Heart right ventricle (tissue), 16 donors: ENCODE results near the gene ASMTL. TPM values are rescaled to one million over a fixed set of nuclear protein-coding genes. Genes with fewer than 3 reads are reported as not detected.

Experiments
- ATAC-seq, 8 donors: fragments of 200-7000 bp; cut with Tn5 transposase; one replicate each; pipeline ENCODE4 v1.9.1; 2020; ENCODE audit warnings: mild to moderate bottlenecking in 8 of 8, moderate library complexity in 8 of 8, moderate number of reproducible peaks in 1 of 8
- DNase-seq, 2 donors: peaks; one replicate each; pipeline ENCODE4 v3.0.0-alpha.2; 2020
- H3K27ac ChIP-seq, 10 donors: fragments of 200-600 bp; sonication (generic) in 2 of 10; one replicate each; pipeline versions ENCODE4 v1.5.0 to v1.8.0; 2020 to 2022; ENCODE audit warnings: mild to moderate bottlenecking in 3 of 10
- H3K27me3 ChIP-seq, 7 donors: fragments of 200-600 bp; one replicate each; pipeline ENCODE4 v1.8.0; 2021 to 2022; ENCODE audit warnings: mild to moderate bottlenecking in 2 of 7
- H3K36me3 ChIP-seq, 9 donors: fragments of 200-600 bp; sonication (generic) in 1 of 9; one replicate each; pipeline versions ENCODE4 v1.5.0 to v1.8.0; 2020 to 2022; ENCODE audit warnings: mild to moderate bottlenecking in 2 of 9
- H3K4me1 ChIP-seq, 9 donors: fragments of 200-600 bp; sonication (generic) in 1 of 9; one replicate each; pipeline versions ENCODE4 v1.5.0 to v1.8.0; 2020 to 2022; ENCODE audit warnings: mild to moderate bottlenecking in 4 of 9
- H3K4me3 ChIP-seq, 10 donors: fragments of 200-600 bp; sonication (generic) in 2 of 10; one replicate each; pipeline versions ENCODE4 v1.5.0 to v1.8.0; 2020 to 2022; ENCODE audit warnings: mild to moderate bottlenecking in 7 of 10, moderate library complexity in 2 of 10
- H3K9me3 ChIP-seq, 11 donors: fragments of 200-600 bp in 10 of 11; sonication (generic) in 2 of 11; one replicate each; pipeline versions ENCODE4 v1.5.0 to v1.8.0; 2013 to 2022; ENCODE audit warnings: mild to moderate bottlenecking in 2 of 11, control low read depth in 1 of 11, moderate library complexity in 1 of 11
- CTCF ChIP-seq, 9 donors: fragments of 200-600 bp; sonication (generic) in 2 of 9; IDR thresholded peaks; one replicate each; pipeline versions ENCODE4 v1.5.0 to v1.8.0; 2021 to 2022; ENCODE audit warnings: antibody characterized with exemption in 9 of 9, mild to moderate bottlenecking in 5 of 9, moderate library complexity in 1 of 9
- WGBS, 2 donors: extraction: QIAGEN DNeasy Blood & Tissue Kit; methylation state at CpG; one replicate each; pipeline ENCODE4 v1.1.7; 2013; ENCODE audit warnings: inconsistent platforms in 1 of 2; 5-methylcytosine and 5-hydroxymethylcytosine counted together
- intact Hi-C, 10 donors: fragments of 100-400 bp; cut with DNase I; formaldehyde crosslinking; loops; one replicate each; pipeline versions ENCODE4 v1.11.1 to v1.14.2; 2022
- polyA plus RNA-seq, 2 donors: library from polyadenylated mRNA; stranded (reverse); fragments of 200-250 nt; gene quantifications; one replicate each; pipeline ENCODE4 v1.2.3, GENCODE V29; 2013
- total RNA-seq, 10 donors: library from RNA; stranded (reverse); fragmentation: NEBNext Ultra II Directional in 3 of 10; extraction: Animal tissue kit (Norgen Biotek cat#: 25700) in 3 of 10; gene quantifications; one replicate each; pipeline versions ENCODE4 v1.2.1 to v1.2.4, GENCODE V29; 2021 to 2023
- donor health status: Arrhythmogenic right ventricular cardiomyopathy.
- donor health status: ischemic (EF 13 %, LVEDD 7.1; RV severe dilation, severe dysfunction).
- donor health status: healthy with polysubstance abuse.
- donor health status: DM: no; HTN: yes; CAD: no.
- donor health status: DM: no; HTN: no; CAD: no.
- donor health status: ischemic (EF 25% LVEDD 6.9; RV normal size, moderate dysfunction).
- donor health status: ischemic (EF 25% LVEDD 5.7; RV mildly dilated, moderate dysfunction).
- donor health status: healthy.
- donor health status: DM: yes; HTN: yes; CAD: no.
- donor health status: Ischemic cardiomyopathy.
- donor health status: ischemic (EF 35%, LVEDD 5.7; RV mildly dilated, moderate dysfunction).
- donor health status: nonischemic (EF 11% LVEDD 7.7; RV severe dilation, severe dysfunction).
- donor health status: DM: yes; HTN: yes; CAD: no.
- donor health status: PGD.
- donor health status: ischemic (EF 29% LVEDD 5.4; RV normal size, mild dysfunction).
- donor health status: nonischemic (EF 23%, LVEDD 6.1; RV moderate dilation, normal function).

The ASMTL gene
- total and polyA plus RNA-seq, 12 donors: 16.6 to 50.6 (median 38.3) TPM

GRCh38 chrX:1480082-1480785 lies 27.5 kb upstream of the ASMTL start:
- H3K27me3 ChIP-seq: peaks cover 0 to 7% (median 0%) of the 10 kb centered on the region in 7 donors
- H3K36me3 ChIP-seq: no peaks in the 10 kb centered on the region
- 74 to 76% methylated on average over 7 to 8 of the region's 8 CpGs for WGBS, 2 donors
- DNase-seq: peak in 1 of 2 donors; percentile 0
- intact Hi-C loops: no loop called here
- peak overlapping the region in 4 of 10 donors; percentile 72 to 91 (median 78) for H3K27ac ChIP-seq
- peaks cover 0 to 48% (median 9%) of the 10 kb centered on the region in 9 donors for H3K4me1 ChIP-seq
- no peak for TF ChIP-seq CTCF (IDR thresholded peaks at IDR 0.05)
- ATAC-seq: no peak
- H3K4me3 ChIP-seq: no peak overlapping the region
- H3K9me3 ChIP-seq: peaks cover 0 to 24% (median 3%) of the 10 kb centered on the region in 11 donors

GRCh38 chrX:1477801-1478458 lies 25.2 kb upstream of the ASMTL start:
- intact Hi-C loops: no loop called here
- TF ChIP-seq CTCF (IDR thresholded peaks at IDR 0.05): no peak

GRCh38 chrX:1477229-1477628 lies 24.5 kb upstream of the ASMTL start:
- Histone ChIP-seq H3K4me1 (peaks cover 0 to 24% (median 9%) of the 10 kb centered on the region in 9 donors), H3K27ac (no peak overlapping the region), H3K27me3 (no peaks in the 10 kb centered on the region), H3K4me3 (no peak overlapping the region), H3K36me3 (no peaks in the 10 kb centered on the region), H3K9me3 (peaks cover 0 to 24% (median 3%) of the 10 kb centered on the region in 11 donors)
- WGBS, 2 donors: 47 to 74% methylated on average over 3 of the region's 3 CpGs
- DNase-seq: no peak
- intact Hi-C loops: no loop called here
- TF ChIP-seq CTCF (IDR thresholded peaks at IDR 0.05): no peak
- no peak for ATAC-seq

More at GRCh38 chrX:1477801-1478458, 25.2 kb upstream of the ASMTL start:
- DNase-seq: no peak
- H3K9me3 ChIP-seq: peaks cover 0 to 24% (median 3%) of the 10 kb centered on the region in 11 donors
- no peaks in the 10 kb centered on the region for H3K36me3 ChIP-seq
- ATAC-seq: no peak
- no peak overlapping the region for H3K27ac ChIP-seq
- no peak overlapping the region for H3K4me3 ChIP-seq
- peaks cover 0 to 26% (median 9%) of the 10 kb centered on the region in 9 donors for H3K4me1 ChIP-seq
- no peaks in the 10 kb centered on the region for H3K27me3 ChIP-seq
- 66 to 72% methylated on average over 8 of the region's 8 CpGs for WGBS, 2 donors

GRCh38 chrX:1476682-1477081 lies 24.0 kb upstream of the ASMTL start:
- no peak for ATAC-seq
- H3K4me1 ChIP-seq: peaks cover 0 to 23% (median 7%) of the 10 kb centered on the region in 9 donors
- intact Hi-C loops: no loop called here
- no peak overlapping the region for H3K4me3 ChIP-seq
- no peaks in the 10 kb centered on the region for H3K36me3 ChIP-seq
- peaks cover 0 to 24% (median 3%) of the 10 kb centered on the region in 11 donors for H3K9me3 ChIP-seq
- H3K27me3 ChIP-seq: no peaks in the 10 kb centered on the region
- H3K27ac ChIP-seq: no peak overlapping the region
- no peak for TF ChIP-seq CTCF (IDR thresholded peaks at IDR 0.05)
- no peak for DNase-seq
- WGBS, 2 donors: 94 to 95% methylated on average over 5 of the region's 5 CpGs
